GM19351 (cell line): ENCODE results near the gene CABP4.
A peak's percentile ranks its signal among the peaks of the same experiment; 100 is the strongest.

Experiments used
- ATAC-seq: cut with Tn5 transposase; IDR thresholded peaks from one replicate; pipeline ENCODE4 v1.9.1; 2021; ENCODE audit warnings: mild to moderate bottlenecking, moderate library complexity; ENCODE audit not compliant: unreplicated experiment

Gene CABP4

DNA sequence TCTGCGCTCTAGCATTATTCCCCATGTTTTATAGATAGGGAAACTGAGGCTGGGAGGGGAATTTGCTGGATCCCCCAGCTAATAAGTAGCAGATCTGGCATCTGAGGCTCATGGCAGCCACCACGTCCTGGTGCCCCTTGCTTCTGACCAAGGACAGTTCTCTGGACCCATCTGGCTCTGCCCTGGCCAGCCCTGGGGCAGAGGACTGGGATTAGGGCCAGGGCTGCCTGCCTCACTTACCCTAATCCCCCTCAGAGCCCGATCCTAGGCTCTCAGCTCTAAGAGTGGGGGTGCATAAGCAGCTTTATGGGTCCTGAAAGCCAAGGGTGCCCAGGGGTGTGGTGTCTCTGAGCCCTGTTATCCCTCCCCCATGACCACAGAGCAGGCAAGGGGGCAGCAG lies at the start of gene CABP4:
CABP4 (plus strand) TSS at position 301 of the 400 bp plus-strand sequence; CDS start at position 371, 70 bp downstream.
- ATAC-seq = no peak

DNA sequence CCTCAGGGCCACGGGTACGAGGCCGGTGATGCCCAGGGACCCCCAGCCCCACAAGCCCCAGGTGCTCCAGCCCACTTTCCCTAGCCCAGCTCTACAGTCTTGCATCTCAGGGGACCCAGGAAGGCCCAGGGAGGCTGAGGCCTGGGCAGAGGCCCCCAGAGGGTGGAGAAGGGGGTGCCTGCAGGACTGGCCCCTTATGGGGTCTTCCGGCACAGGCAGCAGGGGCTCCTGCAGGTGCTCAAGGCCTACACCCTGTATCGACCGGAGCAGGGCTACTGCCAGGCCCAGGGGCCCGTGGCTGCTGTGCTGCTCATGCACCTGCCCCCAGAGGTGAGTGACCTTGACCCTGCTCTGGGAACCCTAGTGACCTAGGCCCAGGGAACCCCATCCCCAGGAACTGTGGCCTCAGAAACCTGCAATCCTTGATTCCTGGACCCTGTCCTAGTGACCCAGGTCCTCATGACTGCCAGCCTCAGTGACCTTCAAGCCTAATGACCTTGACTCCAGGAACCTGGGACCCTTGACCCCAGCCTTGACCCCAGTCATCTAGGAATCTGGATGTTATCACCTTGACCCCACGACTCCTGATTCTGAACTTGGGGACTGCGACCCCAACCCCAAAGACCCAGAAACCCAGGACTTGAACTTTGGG lies 49.3 kb upstream of the CABP4 start:
- no peak for ATAC-seq

DNA sequence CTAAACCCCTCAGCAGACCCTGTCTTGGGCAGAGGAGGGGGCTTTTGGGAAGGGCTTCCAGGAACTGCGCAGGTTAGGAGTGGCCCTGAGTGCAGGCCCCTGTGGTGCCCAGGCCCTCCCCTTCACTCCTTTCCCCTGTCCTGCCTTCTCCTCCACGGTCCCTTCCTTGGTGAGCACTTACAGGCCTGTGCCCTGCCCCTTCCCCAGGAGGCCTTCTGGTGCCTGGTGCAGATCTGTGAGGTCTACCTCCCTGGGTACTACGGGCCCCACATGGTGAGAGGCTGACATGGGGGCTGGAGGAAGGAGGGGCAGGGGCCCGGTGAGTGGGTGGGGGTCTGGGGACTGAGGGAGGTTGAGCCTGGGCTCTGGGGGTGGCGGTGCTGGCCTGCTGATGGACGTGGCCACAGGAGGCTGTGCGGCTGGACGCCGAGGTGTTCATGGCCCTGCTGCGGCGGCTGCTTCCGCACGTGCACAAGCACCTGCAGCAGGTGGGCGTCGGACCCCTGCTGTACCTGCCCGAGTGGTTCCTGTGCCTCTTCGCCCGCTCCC lies 48.7 kb upstream of the CABP4 start:
- no peak for ATAC-seq

DNA sequence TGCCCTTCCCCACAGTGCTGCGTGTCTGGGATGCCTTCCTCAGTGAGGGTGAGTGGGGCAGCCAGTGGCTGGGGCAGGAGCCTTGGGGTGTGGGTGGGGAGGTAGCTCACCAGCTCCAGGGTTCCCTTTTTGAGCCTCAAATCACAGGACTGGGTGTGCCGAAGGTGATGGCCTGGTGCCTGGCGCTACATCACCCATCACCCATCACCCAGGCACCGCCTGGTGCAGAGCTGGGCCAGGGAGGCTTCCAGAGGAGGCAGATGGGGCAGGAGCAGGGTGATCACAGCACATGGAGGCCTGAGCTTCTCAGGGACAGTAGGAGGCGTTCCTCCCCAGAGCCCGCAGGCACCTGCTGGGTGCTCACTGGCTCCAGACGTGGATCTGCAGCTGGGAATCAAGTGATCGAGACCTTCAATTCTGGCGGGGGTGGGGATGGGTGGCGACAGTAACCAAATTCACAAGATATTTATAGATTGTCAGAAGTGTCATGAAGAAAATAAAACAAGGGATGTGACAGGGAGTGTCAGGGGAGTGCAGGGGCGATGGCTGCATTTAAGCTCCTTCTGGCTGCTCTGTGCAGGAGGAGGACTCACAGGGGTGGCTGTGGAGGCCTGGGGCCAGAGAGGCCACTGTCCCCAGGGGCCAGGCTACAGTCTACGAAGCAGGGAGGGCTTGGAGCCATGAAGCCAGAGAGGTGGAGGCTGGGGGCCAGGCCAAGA lies 48.0 kb upstream of the CABP4 start:
- no peak for ATAC-seq

DNA sequence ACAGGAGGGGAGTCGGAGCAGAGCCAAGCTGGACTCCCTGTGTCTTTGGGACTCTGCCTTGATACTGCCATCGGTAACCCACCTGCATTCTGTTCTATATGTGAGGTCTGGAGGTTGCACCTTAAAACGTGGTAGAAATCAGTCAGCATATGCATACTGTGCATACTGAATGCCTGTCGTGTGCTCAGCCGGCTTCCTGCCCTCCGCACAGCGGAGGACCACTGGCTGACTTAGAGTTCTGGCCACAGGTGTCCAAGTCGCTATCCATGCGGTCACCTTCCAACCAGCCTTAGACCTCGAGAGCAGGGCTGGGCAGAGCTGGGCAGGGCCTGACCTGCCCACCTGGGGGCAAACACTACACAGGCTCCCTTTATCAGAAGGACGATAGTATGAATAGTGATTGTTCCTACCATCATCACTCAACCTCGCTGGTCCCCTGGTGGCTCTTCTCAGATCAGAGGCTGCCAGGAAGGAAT lies 47.4 kb upstream of the CABP4 start:
- ATAC-seq = no peak

DNA sequence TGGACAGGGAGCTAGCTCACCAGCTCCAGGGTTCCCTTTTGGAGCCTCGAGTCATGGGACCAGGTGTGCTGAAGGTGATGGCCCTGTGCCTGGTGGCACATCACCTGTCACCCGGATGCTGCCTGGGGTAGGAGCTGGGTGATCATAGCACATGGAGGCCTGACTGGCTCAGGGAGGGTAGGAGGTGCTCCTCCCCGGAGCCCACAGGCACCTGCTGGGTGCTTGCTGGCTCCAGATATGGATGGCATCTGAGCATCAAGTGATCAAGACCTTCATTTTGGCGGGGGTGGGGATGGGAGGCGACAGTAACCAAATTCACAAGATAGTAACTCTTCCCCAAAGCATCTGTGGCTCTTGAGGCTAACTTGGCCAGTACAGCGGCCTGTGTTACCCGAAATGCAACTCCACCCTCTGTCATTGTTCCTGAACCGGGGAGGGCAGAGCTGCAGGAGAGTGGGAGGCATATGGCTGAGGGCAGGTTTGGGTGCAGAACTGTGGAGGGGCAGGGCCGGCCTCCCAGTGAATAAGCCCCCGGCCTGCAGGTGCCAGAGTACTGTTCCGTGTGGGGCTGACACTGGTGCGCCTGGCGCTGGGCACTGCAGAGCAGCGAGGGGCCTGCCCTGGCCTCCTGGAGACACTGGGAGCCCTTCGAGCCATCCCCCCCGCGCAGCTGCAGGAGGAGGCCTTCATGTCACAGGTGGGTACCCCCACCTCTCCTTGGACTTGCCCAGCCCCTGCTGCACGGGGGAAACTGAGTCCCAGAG lies 46.5 kb upstream of the CABP4 start:
- no peak for ATAC-seq

DNA sequence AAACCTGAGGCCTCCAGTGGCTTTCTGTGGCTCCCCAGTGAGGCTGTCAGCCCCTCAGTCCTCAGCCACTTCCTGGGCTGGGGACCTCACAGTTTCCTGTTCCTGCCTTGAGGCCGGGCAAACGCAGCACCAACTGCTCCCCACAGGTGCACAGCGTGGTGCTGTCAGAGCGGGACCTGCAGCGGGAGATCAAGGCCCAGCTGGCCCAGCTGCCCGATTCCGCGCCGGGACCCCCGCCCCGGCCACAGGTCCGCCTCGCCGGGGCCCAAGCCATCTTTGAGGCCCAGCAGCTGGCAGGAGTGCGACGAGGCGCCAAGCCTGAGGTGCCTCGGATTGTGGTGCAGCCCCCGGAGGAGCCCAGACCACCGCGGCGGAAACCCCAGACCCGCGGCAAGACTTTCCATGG lies 45.9 kb upstream of the CABP4 start:
- peak; percentile 52 for ATAC-seq

DNA sequence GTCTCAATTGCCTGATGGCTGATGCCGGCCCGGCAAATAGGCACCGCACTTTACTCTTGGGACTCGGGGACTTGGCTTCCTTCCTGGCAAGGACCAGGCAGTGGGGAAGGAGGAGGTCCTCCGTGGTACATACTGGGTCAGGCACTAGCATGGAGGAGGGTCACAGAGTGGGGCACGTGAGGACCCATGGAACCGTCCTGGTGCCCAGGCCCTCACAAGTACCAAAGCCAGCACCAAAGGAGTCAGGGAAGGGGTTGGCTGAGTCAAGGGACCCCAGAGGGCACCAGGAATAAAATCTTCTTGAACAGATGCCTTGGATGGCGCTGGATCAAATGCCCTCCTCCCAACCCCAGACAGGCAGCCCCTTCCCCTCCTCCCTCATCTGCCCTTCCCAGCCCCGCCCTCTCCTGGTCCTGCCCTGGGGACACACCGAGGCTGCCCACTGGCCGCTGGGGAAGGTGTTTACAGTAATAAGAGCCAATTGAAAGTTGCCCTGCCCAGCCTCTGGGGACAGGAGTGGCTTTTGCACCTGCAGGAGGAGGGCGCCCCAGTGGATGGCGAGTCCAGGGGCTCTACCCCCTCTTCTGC lies 45.3 kb upstream of the CABP4 start:
- no peak for ATAC-seq

DNA sequence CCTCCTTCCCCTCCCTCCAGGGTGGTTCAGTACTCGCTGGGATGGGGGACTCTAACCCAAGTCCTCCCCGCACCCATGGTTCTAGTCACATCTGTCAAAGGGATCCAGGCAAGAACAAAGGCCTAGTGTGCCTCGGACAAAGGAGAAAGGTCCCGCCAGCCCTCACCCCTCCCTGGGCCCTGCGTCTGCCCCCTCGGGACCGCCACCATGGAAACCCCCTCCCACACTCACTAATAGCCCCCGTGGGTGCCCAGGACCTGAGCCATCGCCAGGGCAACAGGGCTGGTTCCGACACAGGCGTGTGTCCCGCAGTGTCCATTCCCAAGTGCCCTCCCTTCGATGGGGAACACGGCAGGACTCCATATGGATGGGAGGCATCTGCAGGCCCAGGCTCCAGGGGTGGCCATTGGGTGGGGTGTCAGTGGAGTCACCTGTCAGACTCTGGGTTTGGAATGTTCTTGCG lies 44.8 kb upstream of the CABP4 start:
- ATAC-seq = no peak

DNA sequence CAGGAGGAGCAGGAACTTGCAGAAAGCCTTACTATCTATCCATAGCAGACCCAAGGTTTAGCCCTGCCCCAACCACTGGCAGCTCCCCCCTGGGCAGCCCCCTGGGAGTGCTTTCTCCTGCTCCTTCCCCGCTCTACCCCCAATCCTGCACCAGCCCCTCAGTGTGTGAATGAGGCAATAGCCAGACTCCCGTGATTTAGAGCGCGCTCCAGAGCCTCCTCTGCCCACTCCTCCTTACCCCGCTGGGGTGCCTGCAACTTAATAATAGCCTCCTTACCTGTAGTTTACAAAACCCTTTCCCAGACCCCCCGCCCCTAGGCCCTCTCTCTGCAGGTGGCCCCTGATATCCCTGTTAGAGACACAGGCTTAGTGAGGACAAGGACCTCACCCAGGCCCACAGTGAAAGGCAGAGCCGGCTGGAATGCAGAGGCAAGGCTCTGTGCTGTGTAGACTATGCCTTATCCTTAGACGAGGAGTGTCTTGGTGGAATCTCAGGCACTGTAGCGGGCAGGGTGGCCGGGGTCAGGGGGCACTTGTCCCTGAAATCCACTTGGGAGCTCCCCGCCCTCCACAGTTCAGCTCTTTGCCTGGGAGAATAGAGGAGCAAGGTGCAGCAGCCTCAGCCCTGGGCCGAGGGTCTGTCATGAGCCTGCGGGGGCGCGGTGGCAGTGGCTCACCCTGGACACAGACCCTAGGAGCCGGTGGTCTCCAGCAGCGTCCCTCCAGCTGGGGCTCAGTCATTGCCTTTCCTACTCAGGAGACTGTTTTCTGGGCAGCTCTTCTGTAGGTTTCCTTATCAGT lies 44.0 kb upstream of the CABP4 start:
- no peak for ATAC-seq

DNA sequence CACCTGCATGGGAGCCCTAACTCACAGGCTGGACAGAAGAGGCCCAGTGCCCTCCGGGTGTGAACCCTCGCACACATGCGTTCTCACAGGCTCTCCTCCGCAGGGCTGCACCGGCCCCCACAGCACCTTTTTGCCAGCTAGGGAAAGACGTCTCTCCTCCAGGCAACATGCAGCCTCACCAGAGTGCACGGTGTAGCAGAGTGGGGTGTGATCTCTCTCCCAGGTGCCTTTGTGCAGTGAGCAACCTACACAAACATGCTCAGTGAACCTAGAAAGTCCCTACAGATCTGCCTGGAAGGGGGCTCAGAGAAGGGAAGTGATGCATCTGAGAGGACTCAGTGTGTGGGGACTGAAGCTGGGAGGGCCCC lies 43.4 kb upstream of the CABP4 start:
- no peak for ATAC-seq

DNA sequence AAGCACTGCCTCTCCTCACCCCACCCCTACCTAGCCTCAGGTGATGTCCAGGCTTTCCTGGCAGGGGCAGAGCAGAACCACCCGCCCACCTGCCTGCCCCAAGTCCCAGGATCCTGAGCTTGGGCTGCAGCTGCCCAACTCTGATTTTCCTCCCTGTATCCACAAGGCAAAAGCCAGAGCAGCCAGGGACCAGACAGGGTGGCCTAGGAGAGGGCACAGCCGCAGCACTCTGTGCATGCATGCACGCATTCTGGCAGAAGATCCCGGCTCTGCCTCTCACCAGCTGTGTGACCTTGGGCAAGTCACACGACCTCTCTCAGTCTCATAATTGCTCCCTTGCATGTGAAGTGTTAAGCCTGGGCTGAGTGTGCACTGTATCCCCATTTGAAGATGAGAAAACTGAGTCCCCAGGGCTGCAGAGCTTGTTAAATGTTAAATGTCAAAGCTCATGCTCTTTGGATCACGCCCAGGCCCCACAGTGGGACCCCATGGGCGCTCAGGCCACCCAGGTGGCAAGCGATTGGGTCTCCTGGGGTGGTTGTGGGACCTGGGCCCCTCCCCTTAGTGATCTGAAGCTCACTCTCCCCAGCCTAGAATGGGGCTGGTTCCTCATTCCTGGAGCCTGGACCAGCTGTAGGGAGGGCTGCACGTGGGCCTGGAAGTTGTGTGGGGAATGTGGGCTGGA lies 42.5 kb upstream of the CABP4 start:
- no peak for ATAC-seq

DNA sequence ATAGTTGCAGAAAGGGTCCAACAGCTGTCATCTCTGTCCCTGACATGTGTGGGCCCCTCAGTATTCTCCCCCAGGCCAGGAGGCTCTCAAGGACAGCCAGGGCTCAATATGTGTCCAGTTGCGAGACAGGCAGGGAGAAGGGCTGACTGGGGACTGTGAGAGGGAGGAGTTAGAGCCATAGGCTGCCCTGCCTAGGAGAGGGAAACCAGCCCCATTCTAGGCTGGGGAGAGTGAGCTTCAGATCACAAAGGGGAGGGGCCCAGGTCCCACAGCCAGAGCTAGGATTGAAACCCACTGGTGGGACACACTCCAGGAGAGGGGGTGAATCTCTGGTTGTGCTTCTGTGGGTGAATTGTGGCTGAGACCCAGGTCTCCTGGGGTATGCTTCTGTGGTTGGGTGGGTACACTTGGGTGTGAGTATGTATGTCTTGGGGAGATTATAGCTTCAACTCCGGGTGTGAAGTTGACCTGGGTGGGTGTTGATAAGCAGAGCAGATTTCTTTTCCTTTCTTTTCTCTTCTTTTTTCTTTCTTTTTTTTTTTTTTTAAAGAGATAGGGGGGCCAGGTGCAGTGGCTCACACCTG lies 41.8 kb upstream of the CABP4 start:
- ATAC-seq = no peak

DNA sequence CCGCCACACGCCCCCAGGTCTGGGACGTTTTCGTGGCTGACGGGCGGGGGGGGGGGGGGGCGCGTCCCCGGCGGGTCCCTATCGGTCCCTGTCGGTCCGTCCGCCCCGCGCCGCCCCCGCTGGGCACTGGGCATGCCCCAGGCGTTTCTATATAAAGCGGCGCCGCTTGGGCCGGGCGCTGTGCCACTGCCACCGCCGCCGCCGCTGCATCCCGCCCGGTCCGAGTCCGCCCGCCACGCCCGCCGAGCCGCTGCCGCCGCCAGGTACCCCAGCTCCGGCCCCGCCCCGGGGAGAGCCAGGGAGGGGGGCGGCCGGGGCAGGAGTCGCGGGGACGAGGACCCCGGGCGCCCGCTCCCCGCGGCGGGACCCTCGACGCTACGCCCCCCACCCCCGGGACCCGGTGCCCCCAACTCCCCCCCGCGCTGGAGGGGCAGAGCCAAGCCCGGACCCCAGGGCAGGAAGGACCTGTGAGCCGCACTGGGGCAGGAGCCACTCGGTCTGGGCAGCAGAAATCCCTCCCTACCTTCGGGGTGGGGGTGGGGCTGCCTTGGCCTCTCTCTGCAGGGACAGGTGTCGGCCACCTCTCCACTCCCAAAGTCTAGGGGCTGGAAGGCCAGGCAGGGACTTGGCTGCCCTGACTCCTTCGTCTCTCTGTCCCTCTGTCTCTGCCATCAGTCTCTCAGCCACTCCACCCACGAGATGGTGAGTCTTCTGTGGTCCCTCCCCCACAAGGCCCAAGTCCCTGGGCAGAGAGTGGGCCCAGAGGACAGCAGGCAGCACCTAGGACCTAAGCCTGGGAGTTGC lies 39.5 kb upstream of the CABP4 start, which contains the start of gene CARNS1:
CARNS1 (plus strand) TSS at position 178 of the 804 bp plus-strand sequence; CDS start at position 700, 522 bp downstream.
- no peak for ATAC-seq

DNA sequence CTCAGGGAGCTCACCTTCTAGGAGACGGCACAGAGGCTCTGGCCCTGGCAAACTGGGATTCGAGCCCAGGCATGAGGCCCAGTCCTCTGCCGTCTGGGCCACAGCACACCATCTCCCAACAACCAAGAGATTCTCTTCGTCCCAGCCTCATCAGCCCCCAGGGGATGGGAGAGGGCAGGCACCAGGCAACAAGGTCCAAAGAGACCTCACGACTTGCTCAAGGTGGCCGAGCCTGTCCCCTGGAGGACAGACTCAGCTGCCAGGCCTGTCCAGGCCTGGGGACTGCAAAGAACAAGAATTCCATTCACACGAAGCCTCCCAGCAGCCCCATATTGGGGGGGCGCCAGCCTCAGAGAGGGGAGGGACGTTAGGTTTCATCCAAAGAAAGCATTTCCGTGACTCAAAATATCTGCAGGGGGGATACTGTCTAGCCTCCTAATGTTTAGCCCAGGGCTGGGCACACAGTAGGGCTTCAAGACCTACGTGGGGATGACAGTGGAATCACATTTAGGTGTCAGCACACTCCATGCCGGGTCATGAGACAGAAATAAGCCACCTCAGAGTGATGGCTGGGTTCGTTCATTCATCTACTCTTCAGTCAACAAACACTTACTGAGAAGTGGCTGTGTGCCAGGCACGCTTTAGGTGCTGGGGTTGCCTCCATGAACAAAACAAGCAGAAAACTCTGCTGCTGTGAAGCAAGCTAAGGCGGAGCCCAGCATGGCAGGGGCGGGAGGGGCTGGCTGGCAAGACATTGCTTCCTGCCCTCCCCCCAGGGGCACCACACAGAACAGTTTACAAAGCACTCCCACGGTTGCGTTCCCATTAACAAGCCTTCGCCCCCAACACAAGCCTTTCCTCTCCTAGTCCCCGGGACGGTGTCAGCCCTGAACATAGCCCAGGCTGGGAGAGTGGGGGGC lies 38.5 kb upstream of the CABP4 start:
- ATAC-seq = no peak

DNA sequence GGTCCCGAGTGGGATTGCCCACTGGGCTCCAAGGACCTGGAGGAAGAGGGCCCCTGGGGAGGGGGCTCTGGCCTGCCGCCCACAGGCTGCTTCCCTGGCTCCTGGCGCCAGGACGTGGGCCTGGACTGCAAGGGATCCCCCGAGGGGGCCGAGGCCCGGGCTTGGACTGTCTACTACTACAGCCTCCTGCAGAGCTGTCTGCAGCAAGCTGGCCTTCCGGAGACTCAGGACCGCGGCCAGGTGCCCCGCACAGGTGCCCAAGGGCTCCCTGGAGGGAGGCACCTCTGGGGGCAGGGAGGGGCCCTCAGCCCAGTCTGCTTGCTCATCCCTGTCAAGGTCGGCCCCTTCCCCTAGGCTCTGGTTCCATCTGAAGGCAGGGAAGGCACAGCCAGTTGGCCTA lies 37.7 kb upstream of the CABP4 start:
- no peak for ATAC-seq
